Fibroblast of skin of back (primary cell): ENCODE data around the gene CHST11.
A peak's percentile ranks its signal among the peaks of the same experiment; 100 is the strongest.

ENCODE experiments used
- DNase-seq: peaks from one replicate; pipeline ENCODE4 v3.0.0-alpha.2; 2013

CHST11 gene

DNA sequence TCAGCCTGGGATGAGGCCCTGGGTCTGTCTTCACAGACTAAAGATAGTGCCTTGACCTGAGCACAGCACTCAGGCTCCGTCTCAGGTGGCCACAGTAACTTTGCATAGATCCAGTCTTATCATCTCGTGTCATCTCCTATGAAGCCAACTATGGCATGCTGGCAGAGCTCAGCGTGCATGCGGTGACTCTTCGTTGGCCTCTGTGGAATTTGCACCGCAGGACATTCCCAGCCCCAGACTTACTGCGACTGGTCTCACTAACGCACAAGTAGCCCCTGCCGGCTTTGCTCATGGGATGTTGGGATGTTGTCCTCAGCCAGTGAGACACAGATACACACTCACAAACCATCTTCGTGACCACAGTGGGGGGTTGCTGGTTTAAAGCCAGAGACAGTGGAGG, 199.6 kb downstream of the CHST11 start:
- peak; percentile 46 for DNase-seq

DNA sequence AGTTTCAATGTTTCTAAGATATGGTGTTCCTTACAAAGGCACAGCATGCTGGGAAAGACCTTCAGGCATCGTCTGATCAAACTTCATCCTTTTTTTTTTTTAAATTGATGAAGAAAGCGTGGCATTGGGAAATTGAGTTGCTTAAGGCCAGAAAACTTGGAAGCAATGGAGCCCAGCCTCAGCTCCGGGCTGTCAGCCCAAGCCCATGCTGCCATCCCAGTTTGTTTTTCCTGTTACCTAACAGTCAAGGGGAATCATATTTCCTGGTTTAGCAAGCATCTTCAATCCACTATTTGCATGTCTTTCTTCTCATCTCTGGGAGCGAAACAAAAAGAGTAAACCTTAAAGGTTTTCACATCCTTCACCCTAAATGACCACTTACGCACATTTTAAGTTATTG, 200.2 kb downstream of the CHST11 start:
- DNase-seq: no peak

GRCh38 chr12:104657726-104658484, 201.2 kb downstream of the CHST11 start:
- DNase-seq: no peak

GRCh38 chr12:104659058-104659457, 202.3 kb downstream of the CHST11 start:
- no peak for DNase-seq

DNA sequence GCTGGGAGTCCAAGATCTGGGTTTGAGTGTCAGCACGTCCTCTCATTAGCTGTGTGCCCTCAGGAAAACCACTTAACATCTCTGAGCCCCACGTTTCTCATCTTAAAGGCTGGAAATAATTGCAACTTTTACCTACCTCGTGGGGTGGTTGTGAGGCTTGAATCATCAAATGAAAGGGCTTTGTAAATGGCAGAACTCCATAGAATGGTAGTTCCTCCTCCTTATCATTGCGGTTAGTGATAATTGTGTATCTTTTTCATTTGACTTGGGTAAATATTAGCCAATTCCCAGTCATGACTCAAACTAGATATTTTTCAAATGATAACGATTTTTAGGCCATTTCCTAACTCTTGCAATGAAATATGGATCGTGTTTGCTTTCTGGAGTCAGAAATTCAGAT, 205.5 kb downstream of the CHST11 start:
- no peak for DNase-seq

GRCh38 chr12:104662908-104663307, 206.2 kb downstream of the CHST11 start:
- no peak for DNase-seq

- DNase-seq: no peak
Measured at GRCh38 chr12:104664351-104664750, 207.6 kb downstream of the CHST11 start.

DNA sequence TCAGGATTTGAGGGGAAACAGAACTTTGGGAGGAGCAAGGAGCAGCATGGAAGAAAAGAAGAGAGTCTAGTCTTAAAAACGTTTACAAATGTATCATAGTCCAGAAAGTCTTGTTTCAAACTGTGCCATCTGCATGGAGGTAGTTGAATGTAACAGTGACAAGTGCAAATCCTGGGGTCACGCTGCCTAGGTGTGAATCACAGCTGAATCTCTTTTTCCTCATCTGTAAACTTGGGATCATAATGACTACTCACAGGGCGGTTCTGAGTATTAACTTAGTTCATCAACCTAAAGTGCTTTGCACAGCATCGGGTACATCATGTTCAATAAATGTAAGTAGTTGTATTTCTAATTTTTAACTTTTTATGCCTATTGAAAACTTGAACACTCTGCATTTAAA, 208.5 kb downstream of the CHST11 start:
- no peak for DNase-seq

- DNase-seq: no peak
Measured at GRCh38 chr12:104667139-104667538, 210.4 kb downstream of the CHST11 start.

- no peak for DNase-seq
Measured at GRCh38 chr12:104668274-104668718, 211.5 kb downstream of the CHST11 start.

GRCh38 chr12:104669089-104669721, 212.5 kb downstream of the CHST11 start:
- peak; percentile 9 for DNase-seq

- DNase-seq: no peak
Measured at GRCh38 chr12:104669851-104670337, 213.1 kb downstream of the CHST11 start.

- DNase-seq: no peak
Measured at GRCh38 chr12:104670439-104671408, 214.0 kb downstream of the CHST11 start.

GRCh38 chr12:104671409-104672095, 214.8 kb downstream of the CHST11 start:
- DNase-seq: peak; percentile 94

GRCh38 chr12:104672096-104672445, 215.3 kb downstream of the CHST11 start:
- no peak for DNase-seq

GRCh38 chr12:104672501-104673265, 215.9 kb downstream of the CHST11 start:
- no peak for DNase-seq

DNA sequence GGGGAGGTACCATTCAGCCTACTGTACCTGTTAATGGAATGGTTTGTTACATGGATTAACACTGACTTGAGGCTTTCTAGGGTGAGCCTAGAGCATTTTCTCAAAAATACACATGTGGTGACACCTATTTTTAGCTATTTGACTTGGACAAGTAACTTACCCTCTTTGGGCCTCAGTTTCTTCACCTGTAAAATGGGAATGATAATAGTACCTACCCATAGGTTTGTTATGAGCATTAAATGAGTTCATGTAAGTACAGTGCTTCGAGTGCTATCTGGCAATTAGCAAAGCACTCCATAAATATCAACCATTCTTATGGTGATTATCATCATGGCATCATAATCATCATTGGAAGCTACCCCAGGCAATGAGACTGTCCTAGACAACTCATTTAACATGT, 216.5 kb downstream of the CHST11 start:
- DNase-seq: no peak

DNA sequence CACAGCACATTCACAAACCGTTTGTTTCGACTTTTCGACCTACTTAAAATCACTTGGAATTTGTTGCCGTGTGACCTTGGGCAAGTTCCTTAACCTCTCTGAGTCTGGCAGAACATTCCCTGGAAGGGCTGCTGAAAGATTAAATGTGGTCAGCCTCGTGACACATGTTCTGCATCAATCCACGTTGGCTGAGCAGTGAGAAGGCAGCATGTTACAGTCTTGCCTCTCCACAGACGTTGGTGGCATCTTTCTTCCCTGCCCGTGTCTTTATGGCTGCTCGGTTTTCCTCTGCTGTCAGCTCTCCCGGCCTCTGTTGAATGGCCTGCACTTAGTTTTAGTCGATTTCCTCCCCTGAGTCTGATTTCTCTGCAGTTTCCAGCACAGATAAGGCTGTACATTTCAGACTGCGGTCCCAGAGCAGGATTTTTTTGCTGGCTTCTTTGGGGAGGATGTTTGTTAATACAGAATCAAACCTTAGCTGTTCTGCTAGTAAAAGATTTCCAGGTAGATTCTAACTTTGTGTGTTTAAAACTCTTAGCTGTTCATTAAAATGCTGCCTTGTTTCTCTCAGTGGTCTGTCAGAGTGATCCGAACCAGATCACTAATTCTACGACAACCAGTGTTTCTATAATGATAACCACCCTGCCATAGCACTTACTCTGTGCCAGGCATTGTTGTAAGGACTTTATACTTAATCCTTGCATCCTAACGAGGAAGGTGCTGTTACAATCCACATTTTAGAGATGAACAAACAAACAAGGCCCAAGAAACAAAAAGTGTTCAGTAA, 217.1 kb downstream of the CHST11 start:
- no peak for DNase-seq

DNA sequence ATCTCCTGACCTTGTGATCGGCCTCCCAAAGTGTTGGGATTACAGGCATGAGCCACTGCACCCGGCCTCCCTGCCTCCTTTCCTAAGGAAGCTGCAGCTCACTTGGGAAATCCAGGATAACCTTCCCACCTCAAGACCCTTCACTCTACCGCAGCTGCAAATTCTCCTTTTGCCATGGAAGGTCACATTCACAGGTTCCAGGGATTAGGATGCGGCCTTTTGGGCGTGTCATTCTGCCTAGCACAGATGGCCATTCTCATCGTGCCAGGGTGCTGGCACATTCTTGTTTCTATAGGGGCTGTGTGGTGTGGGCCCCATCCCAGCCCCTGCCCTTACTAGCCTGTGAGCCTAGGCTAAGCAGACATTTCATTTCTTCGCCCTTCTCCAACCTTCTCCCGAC, 219.9 kb downstream of the CHST11 start:
- DNase-seq: no peak

DNA sequence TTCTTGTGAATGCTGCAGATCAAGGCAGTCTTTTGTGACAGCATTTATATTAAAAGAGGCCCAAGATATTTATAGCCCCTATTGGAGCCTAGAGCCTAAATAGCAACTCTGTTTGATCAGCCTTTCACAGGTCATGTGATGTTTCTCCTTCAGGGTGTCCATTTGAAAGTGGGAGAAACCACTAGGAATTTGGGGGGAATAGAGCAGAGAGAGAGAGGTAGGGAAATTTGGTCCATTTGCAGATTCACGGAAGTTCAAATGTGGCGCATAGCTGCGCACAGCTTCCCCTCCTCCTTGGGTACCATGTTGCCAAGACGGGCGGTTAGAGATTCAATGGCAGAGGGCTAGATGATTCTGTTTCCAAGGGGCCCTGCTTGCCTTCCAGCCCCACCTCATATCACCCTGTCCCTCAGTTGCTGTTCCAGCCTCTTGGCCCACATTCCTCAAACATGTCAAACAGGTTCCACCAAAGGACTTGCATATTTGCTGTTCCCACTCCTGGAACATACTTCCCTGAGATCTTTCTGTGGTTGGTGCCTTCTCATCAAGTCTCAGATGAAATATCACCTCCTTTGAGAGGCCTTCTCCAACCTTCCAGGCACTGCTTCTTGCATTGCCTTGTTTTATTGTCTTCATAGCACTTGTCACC, 220.8 kb downstream of the CHST11 start:
- DNase-seq: no peak
